Hepatocyte (in vitro differentiated cells): ENCODE results near the gene BCL2L15.

Experiments
- EZH2 ChIP-seq: fragments of 200-600 bp; sonication (generic); IDR thresholded peaks from 2 replicates; pipeline ENCODE4 v1.6.1; 2016; ENCODE audit warnings: antibody characterized with exemption, mild to moderate bottlenecking, borderline replicate concordance
- TF ChIP-seq, protein P1 (sequence below): fragments of 200-600 bp; sonication (generic); IDR thresholded peaks from 2 replicates; pipeline ENCODE4 v1.5.1; 2016; ENCODE audit warnings: antibody characterized with exemption, mild to moderate bottlenecking; ENCODE audit not compliant: poor library complexity

DNA sequence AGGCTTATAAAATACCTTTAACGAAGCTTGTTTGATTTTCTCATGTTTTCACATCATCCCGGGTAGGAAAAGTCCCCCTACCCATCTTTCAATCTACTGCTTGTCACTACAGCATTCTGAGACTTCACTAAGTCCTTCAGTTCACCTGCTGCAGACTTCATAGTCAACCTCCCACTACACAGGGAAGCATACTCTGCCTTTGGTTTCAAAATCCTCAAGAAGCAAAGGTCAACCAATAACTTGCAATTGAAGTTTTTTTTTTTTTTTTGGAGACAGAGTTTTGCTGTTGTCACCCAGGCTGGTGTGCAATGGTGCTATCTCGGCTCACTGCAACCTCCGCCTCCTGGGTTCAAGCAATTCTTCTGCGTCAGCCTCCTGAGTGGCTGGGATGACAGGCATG is 11.2 kb downstream of the BCL2L15 start:
- TF ChIP-seq EZH2, result no peak
- TF ChIP-seq, protein P1, sequence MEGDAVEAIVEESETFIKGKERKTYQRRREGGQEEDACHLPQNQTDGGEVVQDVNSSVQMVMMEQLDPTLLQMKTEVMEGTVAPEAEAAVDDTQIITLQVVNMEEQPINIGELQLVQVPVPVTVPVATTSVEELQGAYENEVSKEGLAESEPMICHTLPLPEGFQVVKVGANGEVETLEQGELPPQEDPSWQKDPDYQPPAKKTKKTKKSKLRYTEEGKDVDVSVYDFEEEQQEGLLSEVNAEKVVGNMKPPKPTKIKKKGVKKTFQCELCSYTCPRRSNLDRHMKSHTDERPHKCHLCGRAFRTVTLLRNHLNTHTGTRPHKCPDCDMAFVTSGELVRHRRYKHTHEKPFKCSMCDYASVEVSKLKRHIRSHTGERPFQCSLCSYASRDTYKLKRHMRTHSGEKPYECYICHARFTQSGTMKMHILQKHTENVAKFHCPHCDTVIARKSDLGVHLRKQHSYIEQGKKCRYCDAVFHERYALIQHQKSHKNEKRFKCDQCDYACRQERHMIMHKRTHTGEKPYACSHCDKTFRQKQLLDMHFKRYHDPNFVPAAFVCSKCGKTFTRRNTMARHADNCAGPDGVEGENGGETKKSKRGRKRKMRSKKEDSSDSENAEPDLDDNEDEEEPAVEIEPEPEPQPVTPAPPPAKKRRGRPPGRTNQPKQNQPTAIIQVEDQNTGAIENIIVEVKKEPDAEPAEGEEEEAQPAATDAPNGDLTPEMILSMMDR, result no peak
